Sigmoid colon (tissue), 7 donors: ENCODE results near the gene NEK2. TPM values are rescaled to one million over a fixed set of nuclear protein-coding genes. Genes with fewer than 3 reads are reported as not detected.
A peak's percentile ranks its signal among the peaks of the same experiment; 100 is the strongest.
"Not testable (repeated sequence)": the region's sequence is repeated elsewhere in the genome, so short reads cannot be mapped to it uniquely, and the experiment has no call there.

Experiments used
- DNase-seq: peaks from one replicate; pipeline ENCODE4 v3.0.0-alpha.2; 2019
- H3K27ac ChIP-seq, 4 donors: fragments of 200-600 bp; sonication (generic); one replicate each; pipeline ENCODE4 v1.5.1; 2016 to 2019; ENCODE audit warnings: mild to moderate bottlenecking in 1 of 4
- H3K27me3 ChIP-seq, 3 donors: fragments of 200-600 bp; sonication (generic); one replicate each; pipeline ENCODE4 v1.5.1; 2019; ENCODE audit warnings: mild to moderate bottlenecking in 1 of 3
- H3K36me3 ChIP-seq, 4 donors: fragments of 200-600 bp; sonication (generic); one replicate each; pipeline ENCODE4 v1.5.1; 2016 to 2019
- H3K4me1 ChIP-seq, 4 donors: fragments of 200-600 bp; sonication (generic); one replicate each; pipeline ENCODE4 v1.5.1; 2017 to 2019
- H3K4me3 ChIP-seq, 4 donors: fragments of 200-600 bp; sonication (generic); one replicate each; pipeline ENCODE4 v1.5.1; 2017 to 2019; ENCODE audit warnings: mild to moderate bottlenecking in 2 of 4, moderate library complexity in 1 of 4
- H3K9me3 ChIP-seq, 4 donors: fragments of 200-600 bp in 3 of 4; sonication (generic) in 3 of 4; one replicate each; pipeline versions ENCODE4 v1.5.1 to v1.6.1; 2013 to 2019
- EP300 ChIP-seq, 4 donors: sonication (generic); formaldehyde crosslinking; IDR thresholded peaks; one replicate each; pipeline ENCODE4 v1.6.1; 2017; ENCODE audit warnings: antibody characterized with exemption in 4 of 4
- POLR2A ChIP-seq, 2 donors: fragments of 450-650 bp; IDR thresholded peaks; one replicate each; pipeline ENCODE4 v1.6.1; 2016; ENCODE audit warnings: antibody characterized with exemption in 2 of 2, mild to moderate bottlenecking in 2 of 2, moderate library complexity in 2 of 2
- POLR2AphosphoS5 ChIP-seq, 4 donors: sonication (generic); formaldehyde crosslinking; IDR thresholded peaks; one replicate each; pipeline ENCODE4 v1.6.1; 2017; ENCODE audit warnings: antibody characterized with exemption in 4 of 4
- WGBS, 2 donors: extraction: QIAGEN DNeasy Blood & Tissue Kit; methylation state at CpG; one replicate each; pipeline ENCODE4 v1.1.7; 2013; 5-methylcytosine and 5-hydroxymethylcytosine counted together
- intact Hi-C: fragments of 100-400 bp; cut with DNase I; formaldehyde crosslinking; loops from one replicate; pipeline ENCODE4 v1.15.1; 2023
- polyA plus RNA-seq, 3 donors: library from polyadenylated mRNA; stranded (reverse); fragments of 200-250 nt; gene quantifications; one replicate each; pipeline ENCODE4 v1.2.3, GENCODE V29; 2013
- total RNA-seq, 4 donors: library from RNA; depleted of rRNA; stranded (reverse); fragments of >200 nt; gene quantifications; one replicate each; pipeline ENCODE4 v1.1.0, GENCODE V29; 2016
- TF ChIP-seq, protein P1 (sequence below), 4 experiments: fragments of 450-650 bp in 3 of 4; fragments of 200-600 bp in 1 of 4; IDR thresholded peaks; one replicate each; pipeline ENCODE4 v1.5.1; 2016 to 2019; ENCODE audit warnings: antibody characterized with exemption in 4 of 4, mild to moderate bottlenecking in 3 of 4, moderate library complexity in 2 of 4
- donor health status: healthy with polysubstance abuse.
- donor health status: Bipolar disorder and iron deficiency.
- donor health status: healthy.

Gene NEK2
- total and polyA plus RNA-seq, 7 donors, result 0.41 to 11.5 (median 1.9) TPM; not detected in 2

DNA sequence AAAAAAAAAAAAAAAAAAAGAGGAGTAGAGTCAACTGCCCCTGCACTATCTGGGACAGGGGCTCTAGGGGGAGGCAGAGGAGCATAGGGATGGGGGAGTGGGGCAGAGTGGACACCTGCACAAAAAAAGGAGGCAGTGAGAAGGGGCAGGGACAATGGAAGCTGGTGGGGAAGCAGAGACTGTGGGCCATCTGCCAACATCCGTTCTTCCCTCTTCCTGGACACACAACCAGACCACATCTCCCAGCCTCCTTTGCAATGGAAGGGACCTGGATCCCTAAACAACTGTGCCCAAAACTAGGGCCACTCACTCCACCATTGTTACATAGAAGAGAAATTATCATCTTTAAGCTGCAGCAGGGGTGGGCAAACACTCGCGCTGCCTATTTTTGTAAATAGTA lies 38.4 kb downstream of the NEK2 start:
- peak; percentile 58 for DNase-seq
- no peak for TF ChIP-seq POLR2A (IDR thresholded peaks at IDR 0.05)
- TF ChIP-seq, protein P1, sequence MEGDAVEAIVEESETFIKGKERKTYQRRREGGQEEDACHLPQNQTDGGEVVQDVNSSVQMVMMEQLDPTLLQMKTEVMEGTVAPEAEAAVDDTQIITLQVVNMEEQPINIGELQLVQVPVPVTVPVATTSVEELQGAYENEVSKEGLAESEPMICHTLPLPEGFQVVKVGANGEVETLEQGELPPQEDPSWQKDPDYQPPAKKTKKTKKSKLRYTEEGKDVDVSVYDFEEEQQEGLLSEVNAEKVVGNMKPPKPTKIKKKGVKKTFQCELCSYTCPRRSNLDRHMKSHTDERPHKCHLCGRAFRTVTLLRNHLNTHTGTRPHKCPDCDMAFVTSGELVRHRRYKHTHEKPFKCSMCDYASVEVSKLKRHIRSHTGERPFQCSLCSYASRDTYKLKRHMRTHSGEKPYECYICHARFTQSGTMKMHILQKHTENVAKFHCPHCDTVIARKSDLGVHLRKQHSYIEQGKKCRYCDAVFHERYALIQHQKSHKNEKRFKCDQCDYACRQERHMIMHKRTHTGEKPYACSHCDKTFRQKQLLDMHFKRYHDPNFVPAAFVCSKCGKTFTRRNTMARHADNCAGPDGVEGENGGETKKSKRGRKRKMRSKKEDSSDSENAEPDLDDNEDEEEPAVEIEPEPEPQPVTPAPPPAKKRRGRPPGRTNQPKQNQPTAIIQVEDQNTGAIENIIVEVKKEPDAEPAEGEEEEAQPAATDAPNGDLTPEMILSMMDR (IDR thresholded peaks at IDR 0.05), result no peak
- no peak for TF ChIP-seq EP300 (IDR thresholded peaks at IDR 0.05)
- TF ChIP-seq POLR2AphosphoS5 (IDR thresholded peaks at IDR 0.05), result no peak
- 71 to 77% methylated on average over 3 of the region's 3 CpGs for WGBS, 2 donors
- Histone ChIP-seq H3K4me1 (peaks cover 0 to 18% (median 16%) of the 10 kb centered on the region in 4 donors), H3K9me3 (no peaks in the 10 kb centered on the region), H3K27me3 (no peaks in the 10 kb centered on the region), H3K36me3 (no peaks in the 10 kb centered on the region), H3K27ac (no peak overlapping the region), H3K4me3 (no peak overlapping the region)
- intact Hi-C loops, result no loop called here

DNA sequence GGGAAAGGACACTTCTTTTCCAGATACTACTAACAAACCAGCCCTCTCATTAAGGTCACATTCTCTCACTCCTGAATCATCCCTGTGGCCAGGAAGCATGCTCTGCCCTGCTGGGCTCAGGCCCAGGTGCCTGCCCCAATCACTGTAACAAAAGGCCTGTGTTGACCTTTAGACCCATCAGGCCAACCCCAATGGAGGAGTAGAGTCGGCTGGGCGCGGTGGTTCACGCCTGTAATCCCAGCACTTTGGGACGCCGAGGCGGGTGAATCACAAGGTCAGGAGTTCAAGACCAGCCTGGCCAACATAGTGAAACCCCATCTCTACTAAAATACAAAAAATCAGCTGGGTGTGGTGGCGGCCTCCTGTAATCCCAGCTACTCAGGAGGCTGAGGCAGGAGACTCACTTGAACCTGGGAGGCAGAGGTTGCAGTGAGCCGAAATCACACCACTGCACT lies 38.8 kb downstream of the NEK2 start:
- H3K27ac ChIP-seq, H3K9me3 ChIP-seq, intact Hi-C loops, H3K27me3 ChIP-seq, H3K4me3 ChIP-seq, H3K36me3 ChIP-seq: not testable (repeated sequence)
- DNase-seq, result peak; percentile 38
- whole genome bisulfite sequencing, 2 donors, result 31 to 76% methylated on average over 9 of the region's 9 CpGs
- H3K4me1 ChIP-seq, result peaks cover 0 to 21% (median 17%) of the 10 kb centered on the region in 4 donors

DNA sequence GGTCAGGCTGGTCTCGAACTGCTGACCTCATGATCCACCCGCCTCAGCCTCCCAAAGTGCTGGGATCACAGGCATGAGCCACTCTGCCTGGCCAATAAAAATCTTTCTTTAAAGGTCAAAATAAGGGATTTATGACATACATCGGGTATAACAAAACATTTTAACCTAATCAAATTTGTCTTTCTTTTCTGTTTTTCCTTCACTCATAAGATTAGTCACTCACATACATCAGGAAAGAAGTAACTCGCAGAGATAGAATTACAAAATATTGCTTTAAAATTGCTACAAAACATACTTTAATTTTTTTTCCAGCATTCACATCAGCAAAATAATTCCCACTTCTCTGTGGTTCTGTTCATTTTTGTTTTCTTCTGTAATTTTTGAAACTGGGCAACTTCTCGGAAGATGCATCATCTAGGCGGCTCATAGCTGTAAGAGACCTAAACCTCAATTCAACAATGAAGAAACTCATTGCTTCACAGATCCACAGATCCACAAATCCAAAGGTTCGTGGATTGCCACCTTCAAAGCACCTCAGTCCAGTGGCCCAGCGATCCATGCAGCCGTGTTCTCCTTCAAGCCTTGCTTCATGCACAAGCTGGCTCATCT lies 39.7 kb downstream of the NEK2 start:
- intact Hi-C loops, result no loop called here
- peak; percentile 24 for DNase-seq
- no peak for TF ChIP-seq POLR2A (IDR thresholded peaks at IDR 0.05)
- TF ChIP-seq POLR2AphosphoS5 (IDR thresholded peaks at IDR 0.05), result no peak
- TF ChIP-seq EP300 (IDR thresholded peaks at IDR 0.05), result no peak
- TF ChIP-seq, protein P1 (IDR thresholded peaks at IDR 0.05), result no peak

DNA sequence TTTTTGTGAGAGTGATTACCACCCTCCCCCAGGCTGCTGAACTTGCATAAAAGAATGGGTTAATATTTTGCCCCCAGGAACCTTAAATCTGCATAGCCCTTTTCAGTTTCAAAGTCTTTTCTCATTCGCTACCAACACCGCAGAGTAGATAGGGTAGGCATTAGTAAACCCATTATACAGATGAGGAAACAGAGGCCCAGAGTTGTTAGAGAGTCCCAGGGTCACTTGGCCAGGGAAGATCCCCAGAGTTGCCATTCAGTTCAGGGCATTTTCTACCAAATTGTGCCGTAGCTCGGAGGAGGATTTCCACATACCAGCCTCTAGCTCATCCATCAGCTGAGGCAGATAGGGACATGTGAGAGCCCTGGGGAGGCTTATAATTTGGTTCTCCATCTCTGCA lies 40.5 kb downstream of the NEK2 start:
- 98 to 99% methylated on average over 4 of the region's 4 CpGs for WGBS, 2 donors
- H3K36me3 ChIP-seq, result no peaks in the 10 kb centered on the region
- H3K4me3 ChIP-seq, result no peak overlapping the region
- peak; percentile 25 for DNase-seq
- H3K27ac ChIP-seq, result no peak overlapping the region
- peaks cover 0 to 29% (median 22%) of the 10 kb centered on the region in 4 donors for H3K4me1 ChIP-seq
- intact Hi-C loops, result no loop called here
- TF ChIP-seq POLR2A (IDR thresholded peaks at IDR 0.05), result no peak
- TF ChIP-seq, protein P1 (IDR thresholded peaks at IDR 0.05), result no peak
- no peak for TF ChIP-seq POLR2AphosphoS5 (IDR thresholded peaks at IDR 0.05)
- no peak for TF ChIP-seq EP300 (IDR thresholded peaks at IDR 0.05)
- H3K27me3 ChIP-seq, result no peaks in the 10 kb centered on the region
- H3K9me3 ChIP-seq, result no peaks in the 10 kb centered on the region

More for the DNA sequence above, 39.7 kb downstream of the NEK2 start:
- WGBS, 2 donors, result 79 to 90% methylated on average over 9 of the region's 9 CpGs
- Histone ChIP-seq H3K4me3 (no peak overlapping the region), H3K36me3 (no peaks in the 10 kb centered on the region), H3K4me1 (peaks cover 0 to 27% (median 21%) of the 10 kb centered on the region in 4 donors), H3K27ac (no peak overlapping the region), H3K27me3 (no peaks in the 10 kb centered on the region), H3K9me3 (no peaks in the 10 kb centered on the region)

DNA sequence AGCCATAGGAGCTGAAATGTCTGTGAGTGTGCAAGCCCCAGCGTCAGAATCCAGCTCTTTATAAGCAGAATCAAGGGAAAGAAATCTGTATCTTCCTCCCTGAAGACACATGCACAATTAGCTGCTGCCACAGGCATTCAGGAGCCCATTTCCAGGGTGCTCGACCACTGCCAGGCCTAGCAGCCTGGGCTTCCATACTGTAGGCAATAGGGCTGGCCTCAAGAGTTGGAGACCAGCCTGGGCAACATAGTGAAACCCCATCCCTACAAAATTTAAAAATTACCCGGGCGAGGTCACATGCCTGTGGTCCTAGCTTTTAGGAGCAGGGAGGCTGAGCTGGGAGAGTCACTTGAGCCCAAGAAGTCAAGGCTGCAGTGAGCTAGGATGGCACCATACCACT lies 41.0 kb downstream of the NEK2 start:
- Histone ChIP-seq H3K27me3 (no peaks in the 10 kb centered on the region), H3K4me3 (no peak overlapping the region), H3K36me3 (no peaks in the 10 kb centered on the region), H3K27ac (no peak overlapping the region), H3K9me3 (no peaks in the 10 kb centered on the region), H3K4me1 (peaks cover 0 to 29% (median 22%) of the 10 kb centered on the region in 4 donors)
- peak; percentile 27 for DNase-seq
- TF ChIP-seq POLR2AphosphoS5 (IDR thresholded peaks at IDR 0.05), result no peak
- TF ChIP-seq, protein P1 (IDR thresholded peaks at IDR 0.05), result no peak
- no peak for TF ChIP-seq POLR2A (IDR thresholded peaks at IDR 0.05)
- WGBS, 2 donors, result 91 to 94% methylated on average over 4 of the region's 4 CpGs
- intact Hi-C loops, result no loop called here
